Measurements from ENCODE around the gene RXYLT1.

Gene RXYLT1

DNA sequence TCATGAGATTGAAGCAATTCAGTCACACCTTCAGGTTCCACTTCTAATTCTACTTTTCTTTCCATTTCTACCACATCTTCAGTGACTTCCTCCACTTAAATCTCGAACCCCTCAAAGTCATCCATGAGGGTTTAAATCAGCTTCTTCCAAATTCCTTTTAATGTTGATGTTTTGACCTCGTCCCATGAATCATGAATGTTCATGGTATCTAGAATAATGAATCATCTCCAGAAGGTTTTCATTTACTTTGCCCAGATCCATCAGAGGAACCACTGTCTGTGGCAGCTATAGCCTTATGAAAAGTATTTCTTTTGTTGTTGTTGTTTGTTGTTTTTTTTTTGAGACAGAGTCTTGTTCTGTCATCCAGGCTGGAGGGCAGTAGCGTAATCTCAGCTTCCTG lies 7.6 kb downstream of the RXYLT1 start:
- no peak overlapping the region for H3K4me3 ChIP-seq (replicated peaks; ENCODE audit: low read depth, low read length)
- TF ChIP-seq, protein P1, sequence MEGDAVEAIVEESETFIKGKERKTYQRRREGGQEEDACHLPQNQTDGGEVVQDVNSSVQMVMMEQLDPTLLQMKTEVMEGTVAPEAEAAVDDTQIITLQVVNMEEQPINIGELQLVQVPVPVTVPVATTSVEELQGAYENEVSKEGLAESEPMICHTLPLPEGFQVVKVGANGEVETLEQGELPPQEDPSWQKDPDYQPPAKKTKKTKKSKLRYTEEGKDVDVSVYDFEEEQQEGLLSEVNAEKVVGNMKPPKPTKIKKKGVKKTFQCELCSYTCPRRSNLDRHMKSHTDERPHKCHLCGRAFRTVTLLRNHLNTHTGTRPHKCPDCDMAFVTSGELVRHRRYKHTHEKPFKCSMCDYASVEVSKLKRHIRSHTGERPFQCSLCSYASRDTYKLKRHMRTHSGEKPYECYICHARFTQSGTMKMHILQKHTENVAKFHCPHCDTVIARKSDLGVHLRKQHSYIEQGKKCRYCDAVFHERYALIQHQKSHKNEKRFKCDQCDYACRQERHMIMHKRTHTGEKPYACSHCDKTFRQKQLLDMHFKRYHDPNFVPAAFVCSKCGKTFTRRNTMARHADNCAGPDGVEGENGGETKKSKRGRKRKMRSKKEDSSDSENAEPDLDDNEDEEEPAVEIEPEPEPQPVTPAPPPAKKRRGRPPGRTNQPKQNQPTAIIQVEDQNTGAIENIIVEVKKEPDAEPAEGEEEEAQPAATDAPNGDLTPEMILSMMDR (IDR thresholded peaks at IDR 0.05; ENCODE audit: low read length, missing control alignments): no peak
- no peak for DNase-seq (ENCODE audit: low read depth)

DNA sequence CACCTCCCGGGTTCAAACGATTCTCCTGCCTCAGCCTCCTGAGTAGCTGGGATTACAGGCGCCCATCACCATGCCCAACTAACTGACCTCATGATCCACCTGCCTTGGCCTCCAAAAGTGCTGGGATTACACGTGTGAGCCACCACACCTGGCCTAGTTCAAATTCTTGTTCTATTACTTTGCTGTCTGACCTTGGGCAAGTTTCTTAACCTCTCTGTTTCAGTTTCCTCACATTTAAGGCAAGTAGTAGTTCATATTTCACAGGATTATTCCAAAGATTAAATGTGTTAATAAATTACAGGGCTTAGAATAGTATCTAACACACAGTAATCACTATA lies 10.9 kb downstream of the RXYLT1 start:
- no peak for DNase-seq (ENCODE audit: low read depth)
- TF ChIP-seq, protein P1 (IDR thresholded peaks at IDR 0.05; ENCODE audit: low read length, missing control alignments): no peak
- no peak overlapping the region for H3K4me3 ChIP-seq (replicated peaks; ENCODE audit: low read depth, low read length)

DNA sequence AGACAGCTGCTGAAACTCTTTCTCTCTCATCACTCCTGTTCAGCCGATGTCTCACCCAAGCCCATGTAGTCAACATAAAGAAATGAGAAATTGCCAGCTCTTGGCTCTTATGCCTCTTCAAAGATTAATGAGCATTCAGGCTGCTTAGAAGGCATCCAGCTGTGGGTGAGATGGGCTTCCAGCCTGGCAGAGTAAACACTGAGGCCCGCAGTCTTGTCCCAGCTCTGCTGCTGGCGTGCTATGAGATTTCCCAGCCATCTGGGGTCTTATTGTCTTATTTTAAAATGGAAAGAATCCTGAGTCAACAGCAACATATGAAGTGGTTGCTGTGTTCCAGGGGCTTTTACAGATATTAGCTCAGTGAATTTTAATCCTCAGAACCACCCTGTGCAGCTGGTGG lies 12.6 kb downstream of the RXYLT1 start:
- TF ChIP-seq, protein P1 (IDR thresholded peaks at IDR 0.05; ENCODE audit: low read length, missing control alignments): no peak
- DNase-seq (ENCODE audit: low read depth): no peak
- H3K4me3 ChIP-seq (replicated peaks; ENCODE audit: low read depth, low read length): no peak overlapping the region

DNA sequence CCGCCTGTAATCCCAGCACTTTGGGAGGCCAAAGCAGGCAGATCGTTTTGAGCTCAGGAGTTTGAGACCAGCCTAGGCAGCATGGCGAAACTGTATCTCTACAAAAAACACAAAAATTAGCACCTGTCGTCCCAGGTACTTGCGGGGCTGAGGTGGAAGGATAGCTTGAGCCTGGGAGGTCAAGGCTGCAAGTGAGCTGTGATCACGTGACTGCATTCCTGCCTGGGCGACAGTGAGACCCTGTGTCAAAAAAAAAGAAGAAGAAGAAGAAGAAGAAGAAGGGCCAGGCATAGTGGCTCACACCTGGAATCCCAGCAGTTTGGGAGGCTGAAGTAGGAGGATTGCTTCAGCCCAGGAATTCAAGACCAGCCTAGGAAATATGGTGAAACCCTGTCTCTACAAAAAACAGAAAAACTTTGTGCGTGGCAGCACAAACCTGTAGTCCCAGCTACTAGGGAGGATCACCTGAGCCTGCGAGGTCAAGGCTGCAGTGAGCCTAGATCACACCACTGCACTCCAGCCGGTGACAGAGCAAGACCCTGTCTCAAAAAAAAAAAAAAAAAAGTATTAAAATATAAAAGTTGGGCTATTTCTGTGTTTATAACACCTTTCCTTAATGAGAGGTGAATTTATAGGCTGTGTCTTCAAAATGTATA lies 15.5 kb downstream of the RXYLT1 start:
- TF ChIP-seq, protein P1 (IDR thresholded peaks at IDR 0.05; ENCODE audit: low read length, missing control alignments): no peak
- no peak for DNase-seq (ENCODE audit: low read depth)
- H3K4me3 ChIP-seq (replicated peaks; ENCODE audit: low read depth, low read length): no peak overlapping the region

DNA sequence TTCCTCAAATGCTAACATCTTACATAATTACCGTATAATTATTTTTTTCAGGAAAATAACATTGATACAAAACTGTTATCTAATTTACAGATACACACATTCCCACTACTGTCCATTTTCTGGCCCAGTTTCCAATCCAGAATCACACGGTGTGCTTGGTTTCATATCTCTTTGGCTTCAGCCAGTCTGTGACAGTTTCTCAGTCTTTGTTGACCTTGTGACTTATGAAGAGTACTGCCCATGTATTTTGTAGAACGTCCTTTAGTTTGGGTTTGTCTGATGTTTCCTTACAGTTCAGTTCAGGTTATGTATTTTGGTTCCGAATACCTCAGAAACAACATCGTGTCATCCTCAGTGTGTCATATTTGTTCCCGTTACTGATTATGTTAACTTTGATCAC lies 16.2 kb downstream of the RXYLT1 start:
- no peak for DNase-seq (ENCODE audit: low read depth)
- TF ChIP-seq, protein P1 (IDR thresholded peaks at IDR 0.05; ENCODE audit: low read length, missing control alignments): no peak

DNA sequence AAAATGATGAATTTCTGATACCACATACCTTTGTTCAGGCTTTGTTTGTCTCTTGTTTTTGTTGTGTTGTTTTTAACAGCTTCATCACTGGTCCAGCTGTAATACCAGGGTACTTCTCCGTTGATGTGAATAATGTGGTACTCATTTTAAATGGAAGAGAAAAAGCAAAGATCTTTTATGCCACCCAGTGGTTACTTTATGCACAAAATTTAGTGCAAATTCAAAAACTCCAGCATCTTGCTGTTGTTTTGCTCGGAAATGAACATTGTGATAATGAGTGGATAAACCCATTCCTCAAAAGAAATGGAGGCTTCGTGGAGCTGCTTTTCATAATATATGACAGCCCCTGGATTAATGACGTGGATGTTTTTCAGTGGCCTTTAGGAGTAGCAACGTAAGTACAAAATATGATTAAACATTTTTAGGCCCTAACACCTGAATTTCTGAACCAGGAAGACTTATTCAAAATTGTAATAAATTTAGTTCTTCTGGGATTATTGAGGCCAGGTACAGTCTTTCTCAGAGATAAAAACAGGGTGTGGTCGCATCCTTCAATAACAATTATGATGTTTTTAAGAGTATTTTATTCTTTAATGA lies 22.4 kb downstream of the RXYLT1 start:
- DNase-seq (ENCODE audit: low read depth): peak; percentile 51
- TF ChIP-seq, protein P1 (IDR thresholded peaks at IDR 0.05; ENCODE audit: low read length, missing control alignments): peak; percentile 60
- no peak overlapping the region for H3K4me3 ChIP-seq (replicated peaks; ENCODE audit: low read depth, low read length)

More for the DNA sequence above, 16.2 kb downstream of the RXYLT1 start:
- no peak overlapping the region for H3K4me3 ChIP-seq (replicated peaks; ENCODE audit: low read depth, low read length)

DNA sequence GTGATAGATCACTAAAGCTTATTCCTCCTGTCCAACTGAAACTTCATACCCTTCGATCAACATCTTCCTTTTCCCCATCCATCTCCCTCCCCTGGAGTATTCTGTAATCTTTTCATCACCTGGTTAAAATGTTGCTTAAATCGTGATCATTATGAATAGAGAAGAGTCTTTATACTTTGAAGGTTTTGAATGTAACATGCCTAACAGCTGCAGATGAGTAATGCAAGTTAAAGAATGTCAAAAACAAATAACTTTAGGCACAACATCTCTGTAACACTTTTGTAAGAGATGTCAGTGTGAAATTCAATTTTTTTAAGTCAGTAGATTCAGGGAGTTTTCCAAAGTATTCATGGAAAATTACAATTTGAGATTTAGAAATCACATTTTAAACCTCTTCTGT lies 25.0 kb downstream of the RXYLT1 start:
- H3K4me3 ChIP-seq (replicated peaks; ENCODE audit: low read depth, low read length): no peak overlapping the region
- TF ChIP-seq, protein P1 (IDR thresholded peaks at IDR 0.05; ENCODE audit: low read length, missing control alignments): no peak
- no peak for DNase-seq (ENCODE audit: low read depth)
